PC-3 (cell line): ENCODE measurements around the gene CYS1. TPM values are rescaled to one million over a fixed set of nuclear protein-coding genes. Genes with fewer than 3 reads are reported as not detected.

ENCODE experiments used
- ATAC-seq: fragments of 200-7000 bp; cut with Tn5 transposase; 2 replicates; pipeline ENCODE4 v1.9.1; 2020; ENCODE audit warnings: mild to moderate bottlenecking, moderate library complexity
- BruUV-seq: library from RNA; stranded (reverse); fragments of 400-500 nt; replicated peaks from 2 replicates; lab custom pipeline; 2021; lab: Mats Ljungman, UMichigan
- CTCF ChIA-PET: fragments of 300-600 bp; sonication (Branson Sonifier 250); formaldehyde crosslinking; loops from one replicate; lab custom pipeline; 2022; ENCODE audit warnings: antibody characterized with exemption; lab: Charles Lee
- POLR2A ChIA-PET: fragments of 300-600 bp; sonication (Branson Sonifier 250); formaldehyde crosslinking; loops from one replicate; lab custom pipeline; 2022; ENCODE audit warnings: antibody characterized with exemption; ENCODE audit not compliant: unreplicated experiment; lab: Charles Lee
- DNase-seq: peaks from one replicate; pipeline ENCODE4 v3.0.0-alpha.2; 2015
- H2AFZ ChIP-seq: fragments of 300-600 bp; sonication (generic); 2 replicates; pipeline ENCODE4 v1.6.0; 2016; ENCODE audit warnings: antibody characterized with exemption, low read length
- H3F3A ChIP-seq: fragments of 300-600 bp; sonication (generic); one replicate; pipeline ENCODE4 v1.6.0; 2017; ENCODE audit warnings: antibody characterized with exemption, low read length, control low read depth, mild to moderate bottlenecking; ENCODE audit not compliant: unreplicated experiment
- H3K27ac ChIP-seq: fragments of 300-600 bp; sonication (generic); 2 replicates; pipeline ENCODE4 v1.5.1; 2016; ENCODE audit warnings: mild to moderate bottlenecking, low read length
- H3K27me3 ChIP-seq: fragments of 300-600 bp; sonication (generic); 2 replicates; pipeline ENCODE4 v1.6.1; 2016; ENCODE audit warnings: low read length, mixed read lengths
- H3K36me3 ChIP-seq: fragments of 300-600 bp; sonication (generic); 2 replicates; pipeline ENCODE4 v1.6.1; 2016; ENCODE audit warnings: low read depth, mixed run types, low read length, mixed read lengths
- H3K4me1 ChIP-seq: fragments of 300-600 bp; sonication (generic); 2 replicates; pipeline ENCODE4 v1.5.1; 2016; ENCODE audit warnings: low read length; ENCODE audit not compliant: insufficient read depth
- H3K4me2 ChIP-seq: fragments of 300-600 bp; sonication (generic); 2 replicates; pipeline ENCODE4 v1.6.0; 2016; ENCODE audit warnings: low read length
- H3K4me3 ChIP-seq: fragments of 300-600 bp; sonication (generic); 2 replicates; pipeline ENCODE4 v1.5.1; 2016; ENCODE audit warnings: mild to moderate bottlenecking, low read length, mixed read lengths
- H3K79me2 ChIP-seq: fragments of 300-600 bp; sonication (generic); 2 replicates; pipeline ENCODE4 v1.6.1; 2017; ENCODE audit warnings: low read length, mixed read lengths
- H3K9ac ChIP-seq: fragments of 300-600 bp; sonication (generic); 2 replicates; pipeline ENCODE4 v1.6.0; 2016; ENCODE audit warnings: mild to moderate bottlenecking, low read length
- H3K9me2 ChIP-seq: fragments of 300-600 bp; sonication (generic); replicated peaks from 2 replicates; pipeline ENCODE4 v1.6.1; 2016; ENCODE audit warnings: mixed run types, low read length, mixed read lengths
- H3K9me3 ChIP-seq: fragments of 300-600 bp; sonication (generic); 2 replicates; pipeline ENCODE4 v1.6.1; 2016; ENCODE audit warnings: low read length, mixed read lengths
- H4K20me1 ChIP-seq: fragments of 300-600 bp; sonication (generic); 2 replicates; pipeline ENCODE4 v1.6.1; 2016; ENCODE audit warnings: low read length, mixed read lengths
- EZH2 ChIP-seq: fragments of 300-600 bp; sonication (generic); IDR thresholded peaks from one replicate; pipeline ENCODE4 v1.6.1; 2017; ENCODE audit warnings: antibody characterized with exemption, mild to moderate bottlenecking, low read length; ENCODE audit not compliant: unreplicated experiment
- EZH2phosphoT487 ChIP-seq: fragments of 300-600 bp; sonication (generic); IDR thresholded peaks from 2 replicates; pipeline ENCODE4 v1.6.1; 2018; ENCODE audit warnings: mild to moderate bottlenecking, antibody characterized with exemption, low read length, borderline replicate concordance
- intact Hi-C: fragments of 100-400 bp; cut with micrococcal nuclease; formaldehyde crosslinking; loops from 2 replicates; pipeline ENCODE4 v1.9.0; 2023
- total RNA-seq: library from RNA; depleted of rRNA; stranded (reverse); fragments of >200 nt; gene quantifications from 2 replicates; pipeline ENCODE4 v1.2.3, GENCODE V29; 2014
- TF ChIP-seq, protein P1 (sequence below): fragments of 300-600 bp; sonication (generic); conservative IDR thresholded peaks from 2 replicates; pipeline ENCODE4 v1.5.1; 2017; ENCODE audit warnings: antibody characterized with exemption, low read depth, mild to moderate bottlenecking, low read length

CYS1 gene
- total RNA-seq, 1 experiment from 2014 or later, result 0.15 TPM

DNA sequence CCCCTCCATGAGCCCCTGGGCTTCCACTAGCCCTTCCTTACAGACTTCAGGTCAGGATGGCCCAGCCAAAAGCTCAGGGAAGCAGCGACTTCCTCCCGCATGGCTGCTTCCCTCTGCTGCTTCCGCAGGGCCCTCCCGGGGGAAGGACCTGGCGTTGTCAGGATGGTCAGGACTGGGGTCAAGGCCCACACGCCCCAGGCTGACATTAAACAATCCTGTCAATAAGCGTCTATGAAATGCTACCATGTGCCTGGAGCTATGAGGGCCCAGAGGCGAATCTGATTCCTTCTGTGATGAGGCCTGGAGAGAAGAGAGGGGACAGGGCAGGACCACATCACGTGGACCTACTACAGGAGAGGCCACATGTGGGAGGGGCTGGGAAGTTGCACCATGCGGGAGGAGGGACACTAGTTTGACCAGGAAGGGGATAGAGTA is 17.3 kb downstream of the CYS1 start:
- H3K27ac ChIP-seq, result no peak overlapping the region
- H3K36me3 ChIP-seq, result no peaks in the 10 kb centered on the region
- H3K4me1 ChIP-seq, result no peaks in the 10 kb centered on the region
- no peak overlapping the region for H3K4me3 ChIP-seq
- H4K20me1 ChIP-seq, result no peaks in the 10 kb centered on the region
- H3K9me2 ChIP-seq, result no peaks in the 10 kb centered on the region
- no peaks in the 10 kb centered on the region for H3K79me2 ChIP-seq
- no TSS peak for BruUV-seq
- intact Hi-C loops, result no loop called here
- no peaks in the 10 kb centered on the region for H3F3A ChIP-seq
- H3K27me3 ChIP-seq, result no peaks in the 10 kb centered on the region
- POLR2A ChIA-PET, result no interaction called here
- no peak for DNase-seq
- ATAC-seq, result no peak
- H2AFZ ChIP-seq, result no peak overlapping the region
- H3K4me2 ChIP-seq, result no peak overlapping the region
- no peak for TF ChIP-seq EZH2phosphoT487
- no peak for TF ChIP-seq EZH2
- TF ChIP-seq, protein P1, sequence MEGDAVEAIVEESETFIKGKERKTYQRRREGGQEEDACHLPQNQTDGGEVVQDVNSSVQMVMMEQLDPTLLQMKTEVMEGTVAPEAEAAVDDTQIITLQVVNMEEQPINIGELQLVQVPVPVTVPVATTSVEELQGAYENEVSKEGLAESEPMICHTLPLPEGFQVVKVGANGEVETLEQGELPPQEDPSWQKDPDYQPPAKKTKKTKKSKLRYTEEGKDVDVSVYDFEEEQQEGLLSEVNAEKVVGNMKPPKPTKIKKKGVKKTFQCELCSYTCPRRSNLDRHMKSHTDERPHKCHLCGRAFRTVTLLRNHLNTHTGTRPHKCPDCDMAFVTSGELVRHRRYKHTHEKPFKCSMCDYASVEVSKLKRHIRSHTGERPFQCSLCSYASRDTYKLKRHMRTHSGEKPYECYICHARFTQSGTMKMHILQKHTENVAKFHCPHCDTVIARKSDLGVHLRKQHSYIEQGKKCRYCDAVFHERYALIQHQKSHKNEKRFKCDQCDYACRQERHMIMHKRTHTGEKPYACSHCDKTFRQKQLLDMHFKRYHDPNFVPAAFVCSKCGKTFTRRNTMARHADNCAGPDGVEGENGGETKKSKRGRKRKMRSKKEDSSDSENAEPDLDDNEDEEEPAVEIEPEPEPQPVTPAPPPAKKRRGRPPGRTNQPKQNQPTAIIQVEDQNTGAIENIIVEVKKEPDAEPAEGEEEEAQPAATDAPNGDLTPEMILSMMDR, result no peak
- no peaks in the 10 kb centered on the region for H3K9me3 ChIP-seq
- H3K9ac ChIP-seq, result no peak overlapping the region
- CTCF ChIA-PET, result no interaction called here

DNA sequence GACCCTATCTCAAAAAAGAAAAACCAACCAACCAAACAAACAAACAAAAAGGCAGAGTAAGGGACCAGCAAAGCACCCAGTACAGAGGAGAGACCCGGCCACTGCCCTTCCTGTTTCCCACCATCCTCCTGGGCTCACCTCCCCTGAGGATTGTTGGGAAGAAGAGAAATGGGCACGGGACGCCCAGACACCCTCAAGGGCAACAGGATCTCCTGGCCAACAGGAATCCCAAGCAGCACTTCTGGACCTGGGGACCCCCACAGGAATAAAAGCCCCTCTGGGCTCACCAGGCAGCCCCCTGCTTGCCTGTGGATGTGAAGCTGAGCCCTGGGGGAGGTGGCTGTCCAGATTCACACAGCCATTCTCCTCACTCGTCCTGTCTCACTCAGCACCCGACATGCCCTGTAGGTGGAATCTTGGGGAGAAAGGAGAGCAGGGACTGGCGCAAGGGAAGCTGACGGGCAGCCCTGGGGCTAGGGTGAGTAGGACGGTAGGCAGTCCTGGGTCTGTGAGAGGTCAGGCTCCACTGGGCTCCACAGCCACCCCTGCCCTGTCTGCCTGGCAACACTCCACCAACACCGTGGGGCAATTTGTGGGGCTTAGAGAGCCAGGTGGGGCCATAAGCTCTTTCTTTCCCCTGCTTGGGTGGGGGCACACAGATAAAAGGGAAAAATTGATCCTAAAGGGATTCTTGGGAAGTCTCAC is 18.8 kb downstream of the CYS1 start:
- DNase-seq (no peak), ATAC-seq (no peak)
- Histone ChIP-seq H3K4me2 (no peak overlapping the region), H3K27me3 (no peaks in the 10 kb centered on the region), H3K4me1 (no peaks in the 10 kb centered on the region), H3K9me3 (no peaks in the 10 kb centered on the region), H3K9me2 (no peaks in the 10 kb centered on the region), H3K36me3 (no peaks in the 10 kb centered on the region), H2AFZ (no peak overlapping the region), H3F3A (no peaks in the 10 kb centered on the region), H3K79me2 (no peaks in the 10 kb centered on the region), H3K27ac (no peak overlapping the region), H3K9ac (no peak overlapping the region), H3K4me3 (no peak overlapping the region), H4K20me1 (no peaks in the 10 kb centered on the region)
- ChIA-PET POLR2A (no interaction called here), CTCF (no interaction called here)
- TF ChIP-seq EZH2 (no peak), EZH2phosphoT487 (no peak)
- TF ChIP-seq, protein P1, result no peak
- intact Hi-C loops, result no loop called here
- BruUV-seq, result no TSS peak

DNA sequence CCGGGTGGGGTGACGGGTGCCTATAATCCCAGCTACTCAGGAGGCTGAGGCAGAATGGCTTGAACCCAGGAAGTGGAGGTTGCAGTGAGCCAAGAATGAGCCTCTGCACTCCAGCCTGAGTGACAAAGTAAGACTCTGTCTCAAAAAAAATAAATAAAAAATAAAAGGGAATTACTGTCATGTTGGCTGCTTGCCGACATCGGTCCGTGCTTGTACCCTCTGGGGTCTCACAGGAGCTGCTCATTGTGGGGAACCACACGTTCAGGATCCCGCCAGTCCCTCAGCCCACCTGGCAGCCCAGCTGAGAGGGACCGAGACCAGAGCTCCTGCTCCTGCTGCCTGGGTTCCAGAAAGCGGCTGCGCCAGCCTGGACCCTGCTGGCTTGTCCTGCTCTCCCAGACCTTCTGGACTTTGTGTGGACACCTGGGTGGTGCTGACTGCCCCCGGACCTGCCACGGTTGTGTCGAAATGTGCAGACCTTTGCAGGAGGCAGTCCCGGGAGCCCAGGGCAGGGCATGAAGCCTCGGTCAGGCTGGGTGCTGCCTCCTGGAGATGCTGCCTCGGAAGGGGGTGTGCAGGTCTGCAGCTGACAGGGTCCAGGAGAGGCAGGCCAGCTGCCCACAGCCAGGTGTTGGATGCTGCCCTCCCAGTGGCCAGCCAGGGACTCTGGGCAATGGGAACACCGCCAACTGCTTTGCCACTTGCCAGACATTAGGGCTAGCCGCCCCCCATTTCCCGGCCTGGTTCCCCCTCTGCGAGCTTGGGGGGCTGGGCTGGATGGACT is 20.5 kb downstream of the CYS1 start:
- Histone ChIP-seq H3K36me3 (no peaks in the 10 kb centered on the region), H3K27me3 (no peaks in the 10 kb centered on the region), H3K9me3 (no peaks in the 10 kb centered on the region), H3F3A (no peaks in the 10 kb centered on the region), H3K9ac (no peak overlapping the region), H3K27ac (no peak overlapping the region), H3K79me2 (no peaks in the 10 kb centered on the region), H3K4me1 (no peaks in the 10 kb centered on the region), H3K4me3 (no peak overlapping the region), H3K4me2 (no peak overlapping the region), H2AFZ (no peak overlapping the region), H4K20me1 (no peaks in the 10 kb centered on the region), H3K9me2 (no peaks in the 10 kb centered on the region)
- ChIA-PET CTCF (no interaction called here), POLR2A (no interaction called here)
- TF ChIP-seq EZH2, result no peak
- TF ChIP-seq, protein P1, result no peak
- TF ChIP-seq EZH2phosphoT487, result no peak
- no peak for DNase-seq
- BruUV-seq, result no TSS peak
- no peak; the same call in 1 of the 2 replicates for ATAC-seq
- intact Hi-C loops, result no loop called here
